RWPE1 (cell line): ENCODE data around the gene TNRC6C.

Experiments used
- CTCF ChIA-PET: fragments of 350-600 bp; sonication (Branson Sonifier 250); formaldehyde crosslinking; extraction: SDS; loops from one replicate; lab custom pipeline; 2021; lab: Yijun Ruan, JAX
- POLR2A ChIA-PET: fragments of 400-600 bp; formaldehyde crosslinking; extraction: SDS; loops from one replicate; lab custom pipeline; 2020; ENCODE audit warnings: antibody characterized with exemption; ENCODE audit not compliant: low non-redundant PET; lab: Yijun Ruan, JAX
- DNase-seq: peaks from one replicate; pipeline ENCODE4 v3.0.0; 2012; ENCODE audit warnings: low spot score
- H3K27ac ChIP-seq: fragments of 450-650 bp; 2 replicates; pipeline ENCODE4 v1.5.1; 2017
- TF ChIP-seq, protein P1 (sequence below): fragments of 450-650 bp; conservative IDR thresholded peaks from 2 replicates; pipeline ENCODE4 v1.5.1; 2017; ENCODE audit warnings: low read depth, mild to moderate bottlenecking

The TNRC6C gene

DNA sequence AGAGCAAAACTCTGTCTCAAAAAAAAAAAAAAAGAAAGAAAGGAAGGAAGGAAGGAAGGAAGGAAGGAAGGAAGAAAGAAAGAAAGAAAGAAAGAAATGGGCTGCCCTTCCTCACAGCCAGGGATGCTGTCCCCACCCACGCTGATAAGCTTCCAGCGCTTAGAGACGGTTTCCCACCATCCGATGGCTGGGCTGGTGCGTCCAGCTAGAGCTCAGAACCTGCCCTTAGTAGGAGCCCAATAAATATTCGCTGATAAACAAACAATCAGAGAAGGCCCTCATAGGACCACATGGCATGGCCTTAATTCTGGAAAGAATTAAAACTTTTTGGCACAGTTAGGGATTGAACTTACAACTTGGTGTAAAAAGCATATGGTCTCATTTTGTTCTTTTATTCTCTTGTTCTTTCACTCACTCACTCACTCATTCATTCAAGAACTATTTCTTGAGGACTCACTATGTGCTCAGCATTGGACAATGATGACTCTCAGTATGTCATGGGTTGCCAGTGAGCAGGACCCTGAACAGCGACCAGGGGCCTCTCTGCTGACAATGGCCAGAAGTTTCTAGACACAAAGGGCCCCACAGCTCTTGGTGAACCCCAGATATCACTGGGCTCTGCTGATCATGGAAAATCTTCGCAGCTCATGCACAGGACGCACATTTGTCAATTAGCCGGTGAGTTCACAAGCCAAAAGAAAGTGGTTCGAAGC lies 32.5 kb upstream of the TNRC6C start:
- H3K27ac ChIP-seq, result no peak overlapping the region
- CTCF ChIA-PET, result no interaction called here
- TF ChIP-seq, protein P1, sequence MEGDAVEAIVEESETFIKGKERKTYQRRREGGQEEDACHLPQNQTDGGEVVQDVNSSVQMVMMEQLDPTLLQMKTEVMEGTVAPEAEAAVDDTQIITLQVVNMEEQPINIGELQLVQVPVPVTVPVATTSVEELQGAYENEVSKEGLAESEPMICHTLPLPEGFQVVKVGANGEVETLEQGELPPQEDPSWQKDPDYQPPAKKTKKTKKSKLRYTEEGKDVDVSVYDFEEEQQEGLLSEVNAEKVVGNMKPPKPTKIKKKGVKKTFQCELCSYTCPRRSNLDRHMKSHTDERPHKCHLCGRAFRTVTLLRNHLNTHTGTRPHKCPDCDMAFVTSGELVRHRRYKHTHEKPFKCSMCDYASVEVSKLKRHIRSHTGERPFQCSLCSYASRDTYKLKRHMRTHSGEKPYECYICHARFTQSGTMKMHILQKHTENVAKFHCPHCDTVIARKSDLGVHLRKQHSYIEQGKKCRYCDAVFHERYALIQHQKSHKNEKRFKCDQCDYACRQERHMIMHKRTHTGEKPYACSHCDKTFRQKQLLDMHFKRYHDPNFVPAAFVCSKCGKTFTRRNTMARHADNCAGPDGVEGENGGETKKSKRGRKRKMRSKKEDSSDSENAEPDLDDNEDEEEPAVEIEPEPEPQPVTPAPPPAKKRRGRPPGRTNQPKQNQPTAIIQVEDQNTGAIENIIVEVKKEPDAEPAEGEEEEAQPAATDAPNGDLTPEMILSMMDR, result no peak
- DNase-seq, result no peak
- POLR2A ChIA-PET, result no interaction called here

DNA sequence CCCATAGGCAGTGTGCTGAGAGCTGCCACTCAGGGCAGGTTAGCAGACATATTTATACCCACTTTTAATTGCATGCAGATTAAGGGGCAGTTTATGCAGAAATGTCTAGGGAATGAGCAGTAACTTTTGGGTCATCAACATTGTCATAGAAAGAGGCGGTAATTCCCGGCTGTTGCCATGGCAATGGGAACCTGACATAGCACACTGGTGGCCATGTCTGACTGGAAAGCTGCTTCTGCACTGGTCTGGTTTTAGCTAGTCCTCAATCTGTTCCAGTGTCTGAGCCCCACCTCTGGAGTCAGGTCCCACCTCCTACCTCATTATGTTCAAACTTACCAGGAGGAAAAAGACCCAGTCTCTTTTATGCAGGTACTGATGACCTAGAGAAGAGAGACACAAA lies 31.5 kb upstream of the TNRC6C start:
- CTCF ChIA-PET, result no interaction called here
- POLR2A ChIA-PET, result no interaction called here

DNA sequence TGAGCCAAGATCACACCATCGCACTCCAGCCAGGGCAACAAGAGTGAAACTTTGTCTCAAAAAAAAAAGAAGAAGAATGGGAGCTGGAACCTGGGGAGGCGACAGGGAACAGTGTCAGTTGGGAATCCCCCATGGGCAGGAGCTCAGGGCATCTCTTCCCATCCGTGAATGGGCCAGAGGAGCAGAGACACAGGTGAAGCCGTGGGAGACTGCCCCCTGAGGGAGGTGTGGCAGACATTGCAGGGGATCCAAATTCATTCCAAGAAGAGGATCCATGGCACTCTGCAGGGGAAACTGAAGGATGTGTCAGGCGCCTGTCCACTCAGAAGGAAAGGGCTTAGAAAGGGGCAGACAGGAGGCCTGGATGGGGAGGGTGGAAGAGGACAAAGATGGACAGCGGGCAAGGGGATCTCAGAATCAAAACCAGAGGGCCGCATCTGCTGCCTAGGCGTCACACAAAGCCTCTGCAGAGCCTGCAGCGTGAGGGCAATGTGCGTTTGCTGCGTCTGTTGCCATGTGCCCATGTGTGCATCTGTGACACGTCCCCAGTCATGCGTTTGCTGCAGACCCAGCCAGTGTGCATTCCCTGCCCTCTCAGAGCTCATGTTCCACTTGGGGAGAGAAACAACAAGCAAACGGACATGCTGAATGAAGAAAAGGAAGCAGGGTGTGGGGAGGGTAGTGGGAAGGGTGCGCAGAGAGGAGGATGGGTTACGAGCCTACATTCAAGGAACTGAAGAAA lies 30.6 kb upstream of the TNRC6C start:
- ChIA-PET CTCF (interaction anchor here (0.7 kb wide), 2 partner anchors 86 to 320 kb away, joined by 3 read pairs; no protein-coding TSS in a partner anchor), POLR2A (no interaction called here)
- DNase-seq, result no peak
- TF ChIP-seq, protein P1, result no peak
- no peak overlapping the region for H3K27ac ChIP-seq

More for the DNA sequence above, 31.5 kb upstream of the TNRC6C start:
- TF ChIP-seq, protein P1, result no peak
- H3K27ac ChIP-seq, result no peak overlapping the region
- no peak for DNase-seq

DNA sequence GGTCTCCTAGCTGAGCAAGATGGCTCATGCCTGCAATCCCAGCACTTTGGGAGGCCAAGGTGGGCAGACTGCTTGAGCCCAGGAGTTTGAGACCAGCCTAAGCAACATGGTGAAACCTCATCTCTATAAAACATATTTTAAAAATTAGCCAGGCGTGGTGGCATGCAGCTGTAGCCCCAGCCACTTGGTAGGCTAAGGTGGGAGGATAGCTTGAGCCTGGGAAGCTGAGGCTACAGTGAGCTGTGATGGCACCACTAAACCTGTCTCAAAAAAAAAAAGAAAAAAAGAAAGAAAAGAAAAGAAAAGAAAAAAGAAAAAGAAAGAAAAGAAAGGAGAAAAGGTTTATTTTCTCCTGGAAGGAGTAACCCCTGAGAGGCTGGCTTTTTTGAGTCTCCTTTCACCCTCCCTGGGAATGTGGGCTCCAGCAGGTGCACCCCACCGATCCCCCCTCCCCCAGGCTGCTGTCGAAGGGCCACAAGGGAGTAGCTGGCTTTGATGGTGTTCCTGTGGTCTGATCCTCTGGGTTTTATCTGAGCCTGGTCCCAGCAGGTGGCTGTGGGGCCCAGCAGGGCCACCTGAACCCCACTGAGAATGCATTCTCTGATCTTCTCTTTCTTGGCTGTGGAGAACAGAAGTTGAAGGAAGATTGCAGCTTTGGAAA lies 29.9 kb upstream of the TNRC6C start:
- ChIA-PET POLR2A (no interaction called here), CTCF (interaction anchor here (0.7 kb wide), 2 partner anchors 85 to 321 kb away, joined by 3 read pairs; no protein-coding TSS in a partner anchor)
- H3K27ac ChIP-seq, result no peak overlapping the region
- DNase-seq, result no peak
- TF ChIP-seq, protein P1, result no peak

DNA sequence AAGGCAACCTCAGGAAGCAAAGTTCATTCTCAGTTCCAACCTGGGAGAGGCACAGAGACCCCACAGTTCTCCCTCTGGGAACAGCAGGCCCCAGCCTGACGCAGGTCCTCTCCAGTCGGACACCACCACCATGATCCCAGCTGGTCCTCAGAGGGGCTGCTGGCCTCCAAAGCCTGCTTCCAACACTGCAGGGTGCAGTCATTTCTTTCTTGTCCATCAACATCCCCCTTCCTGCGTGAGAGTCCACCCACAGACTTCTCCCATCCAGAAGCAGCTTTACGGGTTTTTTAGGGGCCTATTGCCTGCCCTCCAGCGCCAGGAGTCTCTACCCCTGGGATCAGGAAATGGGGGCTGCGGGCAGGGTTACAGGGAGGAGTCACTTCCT lies 29.3 kb upstream of the TNRC6C start:
- POLR2A ChIA-PET, result no interaction called here
- TF ChIP-seq, protein P1, result no peak
- H3K27ac ChIP-seq, result no peak overlapping the region
- no peak for DNase-seq
- CTCF ChIA-PET, result interaction anchor here (0.7 kb wide), 1 partner anchor 84 kb away, joined by 3 read pairs; no protein-coding TSS in a partner anchor

DNA sequence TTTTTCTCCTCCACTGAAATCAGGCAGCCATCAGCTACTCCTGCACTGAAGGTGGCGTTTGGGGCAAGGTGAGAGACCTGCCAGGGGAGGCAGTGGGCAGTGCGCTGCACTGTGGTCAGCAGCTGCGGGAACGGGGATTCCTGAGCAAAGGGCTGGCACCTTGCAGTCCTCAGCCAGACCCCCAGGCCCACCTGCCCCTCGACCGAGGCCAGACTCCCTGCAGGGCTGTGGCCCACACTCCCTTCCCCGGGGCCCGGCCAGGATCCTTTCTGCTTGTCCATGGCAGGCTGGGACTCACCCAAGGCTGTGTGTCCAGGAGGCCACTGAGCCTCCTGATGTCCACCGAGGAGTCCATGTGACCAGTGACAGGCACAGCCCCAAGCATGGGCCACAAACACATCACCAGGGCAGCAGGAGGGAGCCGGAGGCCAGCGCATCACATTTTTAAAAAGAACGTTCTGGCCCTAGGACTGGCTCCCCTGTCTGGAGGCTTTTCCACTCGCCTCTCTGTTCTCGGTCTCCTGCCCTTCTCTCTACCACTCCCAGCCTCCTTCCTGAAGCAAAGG lies 28.5 kb upstream of the TNRC6C start:
- CTCF ChIA-PET, result no interaction called here
- no peak overlapping the region for H3K27ac ChIP-seq
- POLR2A ChIA-PET, result no interaction called here
- no peak for DNase-seq
- TF ChIP-seq, protein P1, result no peak
